ENCODE results near the gene SEMA4G. TPM values are rescaled to one million over a fixed set of nuclear protein-coding genes. Genes with fewer than 3 reads are reported as not detected.

The SEMA4G gene
- total and polyA plus RNA-seq, 2 of the 13 experiments (the other 11 are each of a cell fraction or from before 2014, with no cell fraction given) = 46.2 to 207 TPM

DNA sequence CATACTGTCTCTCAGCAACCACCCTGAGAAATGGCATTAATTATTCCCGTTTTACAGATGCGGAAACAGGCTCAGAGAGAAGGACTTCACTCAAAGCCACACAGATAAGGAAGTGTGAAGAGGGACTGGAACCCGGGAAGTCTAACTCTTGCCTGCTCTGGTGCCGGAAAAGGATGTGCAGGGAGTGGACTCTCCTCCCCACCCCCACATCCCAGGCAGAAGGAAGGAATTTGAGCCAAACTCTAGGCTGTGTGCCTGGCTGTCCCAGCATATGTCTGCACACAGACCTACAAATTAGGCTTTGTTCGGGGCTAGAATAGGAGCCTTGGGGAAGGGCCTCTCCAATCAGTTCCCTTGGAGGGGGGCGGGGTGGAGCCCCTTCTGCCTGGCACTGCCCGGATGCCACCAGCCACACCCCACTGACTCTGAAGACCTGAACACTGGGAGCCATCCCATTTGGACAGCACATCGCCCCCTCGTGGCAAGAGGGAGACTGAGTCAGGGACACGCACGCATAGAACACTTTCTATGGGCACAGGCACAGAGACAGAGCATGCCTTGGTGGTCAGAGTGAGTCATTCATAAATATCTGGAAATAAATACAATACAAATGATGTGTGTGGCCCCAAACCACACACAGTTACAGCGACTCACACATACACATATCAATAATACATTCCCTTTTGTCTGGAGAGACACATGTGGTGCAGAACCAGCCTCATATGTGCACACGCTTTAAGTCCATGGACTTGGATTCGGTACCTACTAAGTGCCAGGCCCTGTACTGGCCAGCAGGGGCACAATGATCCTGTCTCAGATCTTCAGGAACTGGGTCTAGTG lies 43.4 kb downstream of the SEMA4G start:
- peak; percentile 91 for FAIRE-seq
- CTCF ChIA-PET (ENCODE audit: low intra/inter-chr PET ratio, low total read pairs) = interaction anchor here (0.6 to 6.1 kb wide), 7 partner anchors 16 to 341 kb away, joined by 3 to 240 read pairs (median 3); partner anchors contain the start of genes LZTS2 and SEMA4G
- no peak for TF ChIP-seq ATF7 (IDR thresholded peaks at IDR 0.05)
- no peak for TF ChIP-seq ATF7 (CRISPR knock-in tag; IDR thresholded peaks at IDR 0.05)
- TF ChIP-seq HOXA9 (CRISPR knock-in tag; IDR thresholded peaks at IDR 0.05; ENCODE audit: borderline replicate concordance) = no peak
- no peak for TF ChIP-seq ZNF326 (CRISPR knock-in tag; IDR thresholded peaks at IDR 0.05; ENCODE audit: borderline replicate concordance)
- TF ChIP-seq RAD21 (CRISPR knock-in tag; IDR thresholded peaks at IDR 0.05) = peak; percentile 77
- no peak for TF ChIP-seq ZNF367 (CRISPR knock-in tag; IDR thresholded peaks at IDR 0.05; ENCODE audit: borderline replicate concordance)
- TF ChIP-seq SUZ12 (IDR thresholded peaks at IDR 0.05; ENCODE audit: low read depth, low read length) = no peak
- TF ChIP-seq ZNF768 (CRISPR knock-in tag; IDR thresholded peaks at IDR 0.05) = 0 out of 2 replicates have a peak, but pooled peaks have one; percentile 28
- TF ChIP-seq ZC3H4 (CRISPR knock-in tag; IDR thresholded peaks at IDR 0.05; ENCODE audit: borderline replicate concordance) = no peak
- TF ChIP-seq AHR (CRISPR knock-in tag; IDR thresholded peaks at IDR 0.05) = no peak
- TF ChIP-seq CHD2 (IDR thresholded peaks at IDR 0.05; ENCODE audit: low read depth, low read length) = no peak
- TF ChIP-seq ZNF337 (CRISPR knock-in tag; IDR thresholded peaks at IDR 0.05; ENCODE audit: borderline replicate concordance, low read depth) = no peak
- TF ChIP-seq, protein P1, sequence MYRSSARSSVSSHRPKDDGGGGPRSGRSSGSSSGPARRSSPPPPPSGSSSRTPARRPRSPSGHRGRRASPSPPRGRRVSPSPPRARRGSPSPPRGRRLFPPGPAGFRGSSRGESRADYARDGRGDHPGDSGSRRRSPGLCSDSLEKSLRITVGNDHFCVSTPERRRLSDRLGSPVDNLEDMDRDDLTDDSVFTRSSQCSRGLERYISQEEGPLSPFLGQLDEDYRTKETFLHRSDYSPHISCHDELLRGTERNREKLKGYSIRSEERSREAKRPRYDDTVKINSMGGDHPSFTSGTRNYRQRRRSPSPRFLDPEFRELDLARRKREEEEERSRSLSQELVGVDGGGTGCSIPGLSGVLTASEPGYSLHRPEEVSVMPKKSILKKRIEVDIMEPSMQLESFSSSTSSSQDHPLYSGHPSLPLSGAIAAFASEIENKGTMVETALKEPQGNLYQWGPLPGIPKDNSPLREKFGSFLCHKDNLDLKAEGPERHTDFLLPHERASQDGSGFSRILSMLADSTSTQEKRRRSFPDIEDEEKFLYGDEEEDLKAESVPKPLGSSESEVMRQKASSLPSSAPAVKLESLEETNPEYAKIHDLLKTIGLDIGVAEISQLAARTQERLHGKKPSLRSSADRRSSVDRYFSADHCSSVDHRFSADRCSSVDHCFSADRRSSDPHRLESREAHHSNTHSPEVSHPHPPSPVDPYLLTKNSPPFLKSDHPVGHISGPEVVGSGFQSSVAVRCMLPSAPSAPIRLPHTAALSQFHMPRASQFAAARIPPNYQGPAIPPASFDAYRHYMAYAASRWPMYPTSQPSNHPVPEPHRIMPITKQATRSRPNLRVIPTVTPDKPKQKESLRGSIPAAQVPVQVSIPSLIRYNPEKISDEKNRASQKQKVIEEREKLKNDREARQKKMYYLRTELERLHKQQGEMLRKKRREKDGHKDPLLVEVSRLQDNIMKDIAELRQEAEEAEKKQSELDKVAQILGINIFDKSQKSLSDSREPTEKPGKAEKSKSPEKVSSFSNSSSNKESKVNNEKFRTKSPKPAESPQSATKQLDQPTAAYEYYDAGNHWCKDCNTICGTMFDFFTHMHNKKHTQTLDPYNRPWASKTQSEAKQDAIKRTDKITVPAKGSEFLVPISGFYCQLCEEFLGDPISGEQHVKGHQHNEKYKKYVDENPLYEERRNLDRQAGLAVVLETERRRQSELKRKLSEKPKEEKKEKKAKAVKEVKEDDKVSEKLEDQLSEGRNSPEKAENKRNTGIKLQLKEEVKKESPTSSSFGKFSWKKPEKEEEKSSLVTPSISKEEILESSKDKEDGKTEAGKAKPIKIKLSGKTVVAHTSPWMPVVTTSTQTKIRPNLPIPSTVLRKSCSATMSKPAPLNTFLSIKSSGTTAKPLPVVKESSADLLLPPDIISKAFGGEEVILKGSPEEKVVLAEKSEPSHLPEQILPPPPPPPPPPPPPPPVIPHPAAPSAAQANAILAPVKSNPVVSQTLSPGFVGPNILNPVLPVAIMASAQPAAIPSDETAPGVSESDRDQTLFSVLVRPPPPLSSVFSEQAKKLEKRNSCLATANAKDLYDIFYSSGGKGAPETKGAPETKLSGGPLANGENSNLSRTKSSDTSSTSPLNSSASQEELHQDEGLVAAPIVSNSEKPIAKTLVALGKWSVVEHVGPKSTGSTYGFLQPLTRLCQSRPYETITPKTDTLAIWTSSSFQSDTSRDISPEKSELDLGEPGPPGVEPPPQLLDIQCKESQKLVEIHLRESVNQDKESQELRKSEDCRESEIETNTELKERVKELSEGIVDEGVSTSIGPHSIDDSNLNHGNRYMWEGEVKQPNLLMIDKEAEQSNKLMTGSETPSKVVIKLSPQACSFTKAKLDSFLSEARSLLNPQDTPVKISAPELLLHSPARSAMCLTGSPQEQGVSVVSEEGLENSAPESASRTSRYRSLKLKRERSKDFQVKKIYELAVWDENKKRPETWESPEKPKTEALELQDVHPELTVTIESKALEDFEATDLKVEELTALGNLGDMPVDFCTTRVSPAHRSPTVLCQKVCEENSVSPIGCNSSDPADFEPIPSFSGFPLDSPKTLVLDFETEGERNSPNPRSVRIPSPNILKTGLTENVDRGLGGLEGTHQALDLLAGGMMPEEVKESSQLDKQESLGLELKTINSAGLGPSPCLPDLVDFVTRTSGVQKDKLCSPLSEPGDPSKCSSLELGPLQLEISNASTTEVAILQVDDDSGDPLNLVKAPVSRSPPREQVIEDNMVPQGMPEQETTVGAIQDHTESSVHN (CRISPR knock-in tag; IDR thresholded peaks at IDR 0.05) = no peak
- no peak for TF ChIP-seq SP2 (CRISPR knock-in tag; IDR thresholded peaks at IDR 0.05)
- TF ChIP-seq SIN3A (IDR thresholded peaks at IDR 0.05; ENCODE audit: borderline replicate concordance, low read depth, low read length) = 0 out of 2 replicates have a peak, but pooled peaks have one; percentile 55

More for the DNA sequence above, 43.4 kb downstream of the SEMA4G start:
- no peak overlapping the region for H3K27ac ChIP-seq (ENCODE audit: extremely low read length, insufficient read depth, low read length)
- no peaks in the 10 kb centered on the region for H3K27me3 ChIP-seq (ENCODE audit: control insufficient read depth in 1 of 2, insufficient read depth in 2 of 2, low read length in 2 of 2)
- no peaks in the 10 kb centered on the region for H4K20me1 ChIP-seq (ENCODE audit: insufficient read depth, low read length)
- 13% methylated on average over 11 of the region's 14 CpGs for WGBS (ENCODE audit: low lambda C conversion rate)
- H2AFZ ChIP-seq (ENCODE audit: low read length) = no peak overlapping the region
- no TSS peak for BruUV-seq (replicated peaks)
- peak overlapping the region in 1 of 3 experiments; percentile 77; a peak in 2 of 6 replicates for H3K4me3 ChIP-seq (replicated peaks in 1 of 3; ENCODE audit: insufficient read depth in 1 of 3, low read depth in 2 of 3, low read length in 3 of 3)
- in situ Hi-C loops (cut with HindIII; ENCODE audit: extremely low pct_ligation_motif_present, low pct_unique_long_range_greater_than_20kb) = no loop called here
- H3K36me3 ChIP-seq (replicated peaks in 1 of 2; ENCODE audit: control insufficient read depth in 1 of 2, insufficient read depth in 2 of 2, low read length in 2 of 2) = no peaks in the 10 kb centered on the region
- peak overlapping the region; percentile 89 for H3K4me2 ChIP-seq (ENCODE audit: low read depth, low read length)
- POLR2A ChIA-PET = interaction anchor here (1.2 to 7.1 kb wide), 4 partner anchors 13 to 32 kb away, joined by 4 to 124 read pairs (median 6); partner anchors contain the start of genes LZTS2, PDZD7 and SFXN3
- no peaks in the 10 kb centered on the region for H3K79me2 ChIP-seq (ENCODE audit: insufficient read depth, low read length)
- H3K9me3 ChIP-seq (ENCODE audit: low read length) = no peaks in the 10 kb centered on the region
- intact Hi-C loops (cut with micrococcal nuclease; ENCODE audit: unreplicated experiment) = loop anchor here (1.0 to 5.0 kb wide), 4 partner anchors 14 to 135 kb away; no protein-coding TSS in a partner anchor
- ATAC-seq = peak; percentile 73
- H3K9ac ChIP-seq (ENCODE audit: insufficient read depth, low read depth, low read length) = no peak overlapping the region
- peaks cover 75% of the 10 kb centered on the region for H3K4me1 ChIP-seq (ENCODE audit: insufficient read depth, low read length)
- DNase-seq (ENCODE audit: low spot score) = peak; percentile 89
